Measurements from ENCODE around the gene CDKN2D.
"Not testable (repeated sequence)": the region's sequence is repeated elsewhere in the genome, so short reads cannot be mapped to it uniquely, and the experiment has no call there.

Gene CDKN2D

DNA sequence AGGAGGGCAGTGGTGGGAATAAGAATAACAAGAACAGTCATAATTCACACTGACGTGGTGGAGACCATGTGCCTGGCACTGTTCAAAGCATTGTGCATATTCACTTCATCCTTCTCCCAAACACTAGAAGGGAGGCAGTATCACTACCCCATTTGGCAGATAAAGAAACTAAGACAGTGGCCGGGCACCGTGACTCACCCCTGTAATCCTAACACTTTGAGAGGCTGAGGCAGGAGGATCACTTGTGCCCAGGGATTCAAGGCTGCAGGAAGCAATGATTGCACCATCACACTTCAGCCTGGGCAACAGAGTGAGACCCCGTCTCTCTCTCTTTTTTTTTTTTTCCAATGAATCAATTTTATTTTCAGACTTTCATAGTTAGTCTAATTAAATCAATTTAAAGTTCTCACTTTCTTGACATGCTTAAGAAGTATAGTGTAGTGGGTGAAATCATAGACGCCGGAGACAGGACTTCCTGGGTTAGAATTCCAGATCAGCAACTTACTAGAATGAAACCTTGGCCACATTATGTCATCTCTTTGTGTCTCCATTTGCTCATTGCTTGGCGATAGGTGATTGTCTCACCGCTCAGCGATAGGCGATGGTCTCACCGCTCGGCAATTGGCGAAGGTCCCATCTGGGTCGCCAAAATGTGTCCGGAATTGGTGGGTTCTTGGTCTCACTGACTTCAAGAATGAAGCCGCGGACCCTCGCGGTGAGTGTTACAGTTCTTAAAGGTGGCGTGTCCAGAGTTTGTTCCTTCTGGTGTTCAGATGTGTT lies 30.4 kb downstream of the CDKN2D start:
- Mint-ChIP-seq H3K9me3 (no peaks in the 10 kb centered on the region), H3K36me3 (no peaks in the 10 kb centered on the region), H3K4me3 (no peak overlapping the region), H3K4me1 (peaks cover 12% of the 10 kb centered on the region), H3K27me3 (peaks cover 91% of the 10 kb centered on the region), H3K27ac (no peak overlapping the region)
- no peak for DNase-seq
- CTCF ChIA-PET = interaction anchor here (1.2 kb wide), 1 partner anchor 54 kb away, joined by 4 read pairs; no protein-coding TSS in a partner anchor

DNA sequence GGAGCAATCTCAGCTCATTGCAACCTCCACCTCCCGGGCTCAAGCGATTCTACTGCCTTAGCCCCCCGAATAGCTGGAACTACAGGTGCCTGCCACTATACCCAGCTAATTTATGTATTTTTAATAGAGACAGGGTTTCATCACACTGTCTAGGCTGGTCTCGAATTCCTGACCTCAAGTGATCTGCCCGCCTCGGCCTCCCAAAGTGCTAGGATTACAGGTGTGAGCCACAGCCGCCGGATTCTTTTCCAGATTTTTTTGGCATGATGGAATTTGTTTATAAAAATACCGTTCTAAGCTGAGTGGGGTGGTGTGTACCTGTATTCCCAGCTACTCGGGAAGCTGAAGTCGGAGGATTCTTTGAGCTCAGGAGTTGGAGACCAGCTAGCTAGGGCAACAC lies 31.1 kb downstream of the CDKN2D start:
- Mint-ChIP-seq H3K27ac (no peak overlapping the region), H3K9me3 (no peaks in the 10 kb centered on the region), H3K27me3 (peaks cover 95% of the 10 kb centered on the region), H3K4me3 (no peak overlapping the region), H3K36me3 (no peaks in the 10 kb centered on the region), H3K4me1 (peaks cover 7% of the 10 kb centered on the region)
- DNase-seq = no peak
- CTCF ChIA-PET = interaction anchor here (1.2 to 1.4 kb wide), 2 partner anchors 54 to 109 kb away, joined by 4 read pairs; no protein-coding TSS in a partner anchor

- no peaks in the 10 kb centered on the region for H3K36me3 Mint-ChIP-seq
- peaks cover 4% of the 10 kb centered on the region for H3K4me1 Mint-ChIP-seq
- H3K4me3 Mint-ChIP-seq = no peak overlapping the region
- CTCF ChIA-PET = interaction anchor here (0.6 to 1.1 kb wide), 4 partner anchors 27 to 427 kb away, joined by 3 read pairs; no protein-coding TSS in a partner anchor
- no peak overlapping the region for H3K27ac Mint-ChIP-seq
- peaks cover 82% of the 10 kb centered on the region for H3K27me3 Mint-ChIP-seq
- no peak for DNase-seq
- no peaks in the 10 kb centered on the region for H3K9me3 Mint-ChIP-seq
These were observed 33.2 kb downstream of the CDKN2D start for GRCh38 chr19:10535613-10536012.

- no peak for DNase-seq
- peaks cover 2% of the 10 kb centered on the region for H3K4me1 Mint-ChIP-seq
- no peaks in the 10 kb centered on the region for H3K9me3 Mint-ChIP-seq
- H3K4me3 Mint-ChIP-seq = no peak overlapping the region
- H3K27me3 Mint-ChIP-seq = peaks cover 73% of the 10 kb centered on the region
- CTCF ChIA-PET = no interaction called here
- no peak overlapping the region for H3K27ac Mint-ChIP-seq
- H3K36me3 Mint-ChIP-seq = no peaks in the 10 kb centered on the region
These were observed 35.0 kb downstream of the CDKN2D start for GRCh38 chr19:10533646-10534386.

DNA sequence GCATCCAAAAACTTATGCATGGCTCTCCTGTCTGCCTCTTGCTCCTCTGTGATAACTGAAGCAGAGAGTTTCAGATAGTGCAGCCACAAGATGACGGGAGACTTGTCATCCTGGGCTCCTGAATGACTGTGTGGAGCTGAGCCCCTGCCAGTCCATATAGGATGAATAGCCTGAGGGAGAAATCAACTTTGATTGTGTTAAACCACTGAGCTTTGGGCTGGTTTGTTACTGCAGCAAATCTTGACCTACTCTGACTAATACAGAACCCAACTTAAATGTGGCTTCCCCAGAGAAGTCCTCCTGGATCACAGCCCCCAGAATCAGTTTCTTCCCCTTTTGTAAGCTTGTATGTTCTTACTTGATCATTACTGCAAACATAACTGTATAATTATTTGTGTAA lies 36.3 kb downstream of the CDKN2D start:
- CTCF ChIA-PET = no interaction called here

DNA sequence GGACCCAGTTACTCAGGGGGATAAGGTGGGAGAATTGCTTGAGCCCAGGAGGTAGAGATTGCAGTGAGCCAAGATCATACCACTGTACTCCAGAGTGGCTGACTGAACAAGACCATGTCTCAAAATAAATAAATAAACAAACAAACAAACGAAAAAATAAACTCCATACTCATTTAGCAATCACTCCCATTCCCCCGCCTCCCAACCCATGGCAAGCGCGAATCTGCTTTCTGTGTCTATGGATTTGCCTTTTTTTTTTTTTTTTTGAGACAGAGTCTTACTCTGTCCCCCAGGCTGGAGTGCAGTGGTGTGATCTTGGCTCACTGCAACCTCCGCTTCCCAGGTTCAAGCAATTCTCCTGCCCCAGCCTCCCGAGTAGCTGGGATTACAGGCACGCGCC lies 41.9 kb downstream of the CDKN2D start:
- CTCF ChIA-PET, DNase-seq, H3K27ac Mint-ChIP-seq, H3K4me3 Mint-ChIP-seq, H3K9me3 Mint-ChIP-seq, H3K4me1 Mint-ChIP-seq, H3K36me3 Mint-ChIP-seq: not testable (repeated sequence)
- H3K27me3 Mint-ChIP-seq = peaks cover 53% of the 10 kb centered on the region

More for the DNA sequence above, 36.3 kb downstream of the CDKN2D start:
- Mint-ChIP-seq H3K4me3 (no peak overlapping the region), H3K4me1 (no peaks in the 10 kb centered on the region), H3K27ac (no peak overlapping the region), H3K27me3 (peaks cover 65% of the 10 kb centered on the region), H3K9me3 (no peaks in the 10 kb centered on the region), H3K36me3 (no peaks in the 10 kb centered on the region)
- DNase-seq = no peak

DNA sequence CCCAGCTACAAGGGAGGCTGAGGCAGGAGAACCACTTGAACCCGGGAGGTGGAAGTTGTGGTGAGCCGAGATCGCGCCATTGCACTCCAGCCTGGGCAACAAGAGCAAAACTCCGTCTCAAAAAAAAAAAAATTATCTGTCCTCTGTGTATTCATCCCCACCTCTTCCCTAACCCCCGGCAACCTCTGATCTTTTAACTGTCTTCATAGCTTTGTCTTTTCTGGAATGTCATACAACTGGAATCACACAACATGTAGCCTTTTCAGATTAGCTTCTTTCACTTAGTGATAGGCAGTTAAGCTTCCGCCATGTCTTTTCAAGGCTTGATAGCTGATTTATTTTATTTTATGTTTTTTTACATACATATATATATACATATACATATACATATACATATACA lies 43.1 kb downstream of the CDKN2D start:
- H3K27me3 Mint-ChIP-seq = peaks cover 66% of the 10 kb centered on the region
- no peaks in the 10 kb centered on the region for H3K9me3 Mint-ChIP-seq
- H3K36me3 Mint-ChIP-seq = no peaks in the 10 kb centered on the region
- H3K27ac Mint-ChIP-seq = no peak overlapping the region
- H3K4me3 Mint-ChIP-seq = no peak overlapping the region
- no peaks in the 10 kb centered on the region for H3K4me1 Mint-ChIP-seq
- CTCF ChIA-PET = interaction anchor here (1.0 kb wide), 1 partner anchor 13 kb away, joined by 4 read pairs; no protein-coding TSS in a partner anchor
- no peak for DNase-seq

GRCh38 chr19:10523135-10523636 lies 45.6 kb downstream of the CDKN2D start:
- no peak overlapping the region for H3K27ac Mint-ChIP-seq
- DNase-seq = no peak
- H3K9me3 Mint-ChIP-seq = no peaks in the 10 kb centered on the region
- CTCF ChIA-PET = interaction anchor here (0.5 to 2.2 kb wide), 2 partner anchors 14 to 52 kb away, joined by 3 to 4 read pairs; no protein-coding TSS in a partner anchor
- peaks cover 78% of the 10 kb centered on the region for H3K27me3 Mint-ChIP-seq
- peaks cover 14% of the 10 kb centered on the region for H3K4me1 Mint-ChIP-seq
- H3K4me3 Mint-ChIP-seq = no peak overlapping the region
- H3K36me3 Mint-ChIP-seq = no peaks in the 10 kb centered on the region

DNA sequence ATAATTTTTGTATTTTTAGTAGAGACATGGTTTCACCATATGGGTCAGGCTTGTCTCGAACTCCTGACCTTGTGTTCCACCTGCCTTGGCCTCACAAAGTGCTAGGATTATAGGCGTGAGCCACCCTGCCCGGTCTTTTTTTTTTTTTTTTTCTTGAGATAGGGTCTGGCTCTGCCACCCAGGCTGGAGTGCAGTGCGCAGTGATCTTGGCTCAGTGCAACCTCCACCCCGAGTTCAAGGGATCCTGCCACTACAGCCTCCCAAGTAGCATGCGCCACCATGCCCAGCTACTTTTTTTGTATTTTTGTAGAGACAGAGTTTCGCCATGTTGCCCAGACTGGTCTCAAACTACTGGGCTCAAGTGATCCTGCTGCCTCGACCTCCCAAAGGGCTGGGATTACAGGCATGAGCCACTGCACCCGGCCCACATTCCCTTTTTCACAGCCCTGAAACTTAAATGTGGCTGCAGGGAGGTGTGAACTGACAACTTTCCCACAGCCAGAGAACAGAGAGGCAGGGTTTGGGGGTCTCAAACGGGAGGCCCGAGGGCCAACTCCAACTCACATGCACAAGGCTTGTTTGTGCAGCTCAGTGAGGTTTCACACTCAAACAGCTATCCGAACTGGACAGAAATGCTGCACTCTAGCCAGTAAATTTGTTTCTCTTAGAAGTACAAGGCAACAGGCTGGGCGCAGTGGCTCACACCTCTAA lies 47.2 kb downstream of the CDKN2D start:
- H3K27me3 Mint-ChIP-seq = peaks cover 89% of the 10 kb centered on the region
- DNase-seq = no peak
- H3K4me3 Mint-ChIP-seq = no peak overlapping the region
- H3K36me3 Mint-ChIP-seq = no peaks in the 10 kb centered on the region
- H3K27ac Mint-ChIP-seq = no peak overlapping the region
- peaks cover 21% of the 10 kb centered on the region for H3K4me1 Mint-ChIP-seq
- no peaks in the 10 kb centered on the region for H3K9me3 Mint-ChIP-seq
- CTCF ChIA-PET = no interaction called here

DNA sequence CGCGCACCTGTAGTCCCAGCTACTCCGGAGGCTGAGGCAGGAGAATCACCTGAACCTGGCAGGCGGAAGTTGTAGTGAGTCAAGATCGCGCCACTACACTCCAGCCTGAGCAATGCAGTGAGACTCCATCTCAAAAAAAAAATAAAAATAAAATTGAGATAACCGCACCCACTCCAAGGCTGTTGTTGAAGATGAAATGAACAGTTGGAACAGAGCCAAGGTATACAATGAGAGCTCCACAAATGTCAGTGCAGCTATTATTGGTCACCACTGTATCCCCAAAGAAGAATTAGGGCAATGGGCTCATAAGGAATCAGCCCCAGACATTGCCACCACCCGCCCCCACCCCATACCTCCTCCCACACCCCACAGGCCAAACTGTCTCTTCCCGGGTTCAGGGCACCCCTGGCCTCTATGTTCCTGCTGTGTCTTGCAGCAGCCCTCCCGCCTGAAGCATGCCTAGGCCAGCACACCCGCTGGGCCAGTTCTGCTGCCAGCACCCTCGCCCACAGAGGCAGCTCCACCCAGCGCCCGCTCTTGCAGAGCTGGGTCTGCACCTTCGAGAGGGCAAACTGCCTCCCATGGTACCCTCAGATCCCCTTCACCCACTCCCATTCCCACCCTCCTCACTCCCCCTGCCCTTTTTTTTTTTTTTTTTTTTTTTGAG lies 48.0 kb downstream of the CDKN2D start:
- DNase-seq = no peak
- H3K36me3 Mint-ChIP-seq = no peaks in the 10 kb centered on the region
- H3K9me3 Mint-ChIP-seq = no peaks in the 10 kb centered on the region
- H3K27ac Mint-ChIP-seq = no peak overlapping the region
- no peak overlapping the region for H3K4me3 Mint-ChIP-seq
- H3K4me1 Mint-ChIP-seq = peaks cover 23% of the 10 kb centered on the region
- CTCF ChIA-PET = interaction anchor here (1.0 kb wide), 1 partner anchor 51 kb away, joined by 3 read pairs; no protein-coding TSS in a partner anchor
- H3K27me3 Mint-ChIP-seq = peaks cover 94% of the 10 kb centered on the region

DNA sequence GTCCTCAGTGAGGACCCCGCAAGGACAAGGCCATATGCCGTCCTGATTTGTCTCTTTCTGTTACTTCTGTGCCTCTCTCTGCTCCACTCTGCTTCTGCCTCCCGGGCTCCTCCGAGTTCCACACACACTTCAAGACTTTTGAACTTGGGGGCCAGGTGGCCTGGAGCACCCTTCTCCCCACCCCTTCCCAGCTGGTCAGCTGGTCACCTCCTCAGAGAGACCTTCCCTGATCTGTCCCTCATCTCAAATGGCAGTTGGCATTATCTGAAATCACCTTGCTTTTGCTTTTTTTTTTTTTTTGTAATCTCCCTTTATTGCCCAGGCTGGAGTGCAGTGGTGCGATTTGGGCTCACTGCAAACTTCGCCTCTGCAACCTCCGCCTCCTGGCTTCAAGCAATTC lies 49.4 kb downstream of the CDKN2D start:
- Mint-ChIP-seq H3K36me3 (no peaks in the 10 kb centered on the region), H3K27me3 (peaks cover 95% of the 10 kb centered on the region), H3K4me1 (peaks cover 27% of the 10 kb centered on the region), H3K9me3 (no peaks in the 10 kb centered on the region), H3K4me3 (no peak overlapping the region), H3K27ac (no peak overlapping the region)
- DNase-seq = no peak
- CTCF ChIA-PET = no interaction called here

GRCh38 chr19:10518444-10519361 lies 50.1 kb downstream of the CDKN2D start:
- Mint-ChIP-seq H3K4me1 (peaks cover 29% of the 10 kb centered on the region), H3K36me3 (peaks cover 2% of the 10 kb centered on the region), H3K9me3 (no peaks in the 10 kb centered on the region), H3K27ac (no peak overlapping the region), H3K27me3 (peaks cover 95% of the 10 kb centered on the region), H3K4me3 (peak overlapping the region; percentile 48)
- DNase-seq = peak; percentile 23
- CTCF ChIA-PET = interaction anchor here (1.0 kb wide), 1 partner anchor 181 kb away, joined by 3 read pairs; no protein-coding TSS in a partner anchor

Measured in activated naive CD4-positive, alpha-beta T cell treated with anti-CD3 and anti-CD28 coated beads, Interleukin-2, amount 10 ng/mL, durations not matched to agents 7 days and 5 days (primary cell).